Muscle of leg (tissue), 11 donors: ENCODE results near the gene NLRP6. TPM values are rescaled to one million over a fixed set of nuclear protein-coding genes. Genes with fewer than 3 reads are reported as not detected.
"Not testable (repeated sequence)": the region's sequence is repeated elsewhere in the genome, so short reads cannot be mapped to it uniquely, and the experiment has no call there.

Experiments
- DNase-seq: peaks from one replicate; pipeline ENCODE4 v3.0.0; 2013
- H3K27ac ChIP-seq: one replicate; pipeline ENCODE4 v1.5.1; 2013; ENCODE audit warnings: mild to moderate bottlenecking, low read length, control low read depth
- H3K27me3 ChIP-seq: one replicate; pipeline ENCODE4 v1.6.1; 2013; ENCODE audit warnings: low read length; ENCODE audit not compliant: control insufficient read depth, insufficient read depth
- H3K36me3 ChIP-seq: one replicate; pipeline ENCODE4 v1.6.1; 2013; ENCODE audit warnings: low read length; ENCODE audit not compliant: control insufficient read depth, insufficient read depth
- H3K4me1 ChIP-seq: one replicate; pipeline ENCODE4 v1.6.1; 2013; ENCODE audit warnings: low read length; ENCODE audit not compliant: control insufficient read depth, insufficient read depth
- H3K4me3 ChIP-seq: one replicate; pipeline ENCODE4 v1.5.1; 2013; ENCODE audit warnings: low read length, control low read depth
- H3K9me3 ChIP-seq: replicated peaks from 2 replicates; pipeline ENCODE4 v1.6.1; 2013; ENCODE audit warnings: low read depth, low read length; ENCODE audit not compliant: control insufficient read depth
- WGBS: methylation state at CpG from one replicate; pipeline ENCODE4 v1.1.5; 2013; ENCODE audit warnings: missing lambda C conversion rate; ENCODE audit not compliant: insufficient coverage; 5-methylcytosine and 5-hydroxymethylcytosine counted together
- polyA plus RNA-seq, 8 donors: library from polyadenylated mRNA; unstranded; fragments of 120-200 nt; gene quantifications; one replicate each; pipeline versions ENCODE4 v1.2.1 to v1.2.3, GENCODE V29; 2013; ENCODE audit warnings: inconsistent platforms in 1 of 8, low replicate concordance in 1 of 8; ENCODE audit not compliant: insufficient read length in 8 of 8, insufficient read depth in 1 of 8
- total RNA-seq: library from RNA; stranded (reverse); fragments of 120-200 nt; gene quantifications from one replicate; pipeline ENCODE4 v1.2.4, GENCODE V29; 2013

NLRP6 gene
- total and polyA plus RNA-seq, 9 donors, result 0.04 to 1.1 (median 0.07) TPM; not detected in 4

GRCh38 chr11:331358-332060, 53.3 kb downstream of the NLRP6 start:
- Histone ChIP-seq H3K27me3 (no peaks in the 10 kb centered on the region), H3K27ac (no peak overlapping the region), H3K4me3 (no peak overlapping the region), H3K4me1 (peaks cover 57% of the 10 kb centered on the region), H3K9me3 (peaks cover 4% of the 10 kb centered on the region), H3K36me3 (no peaks in the 10 kb centered on the region)
- 76% methylated on average over 17 of the region's 19 CpGs for WGBS
- no peak for DNase-seq

DNA sequence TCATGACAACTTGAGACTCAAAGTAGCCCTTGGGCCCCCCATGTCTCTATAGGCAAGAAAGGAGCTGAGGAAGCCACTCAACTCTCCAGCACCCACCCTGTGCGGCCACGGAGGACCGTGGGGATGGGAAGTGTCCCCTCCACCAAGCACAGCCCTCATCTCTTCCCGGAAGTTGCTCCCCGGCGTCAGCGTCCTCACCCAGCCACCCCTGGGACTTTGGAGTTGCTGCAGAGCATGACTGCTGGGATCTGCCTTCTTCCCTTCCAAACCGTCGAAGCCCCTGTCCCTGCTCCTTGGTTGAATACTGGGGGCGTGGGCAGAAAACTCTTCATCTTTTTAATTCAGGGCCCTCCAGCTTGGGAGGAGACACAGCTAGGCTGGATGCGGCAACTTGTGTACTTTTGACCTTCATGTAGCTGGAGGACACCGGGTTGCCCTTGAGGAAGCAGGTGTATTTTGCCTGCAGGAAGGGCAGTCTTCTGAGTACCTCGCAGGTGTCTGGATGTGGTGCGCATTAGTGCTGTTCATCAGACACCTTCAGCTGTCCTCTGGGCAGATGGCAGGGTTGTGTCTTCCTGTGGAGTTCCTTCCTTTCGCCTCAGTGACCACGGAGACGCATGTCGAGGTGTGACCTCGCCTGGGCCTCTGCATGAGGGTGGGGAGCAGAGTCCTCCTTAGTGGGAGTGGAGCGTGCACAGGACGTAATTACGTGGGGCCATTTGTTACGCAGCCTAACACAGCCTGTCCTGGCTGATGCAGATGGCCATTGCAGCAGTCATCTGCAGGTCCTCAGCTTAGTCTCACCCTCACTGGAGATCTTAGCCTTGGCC, 54.7 kb downstream of the NLRP6 start:
- Histone ChIP-seq H3K27ac (no peak overlapping the region), H3K4me3 (no peak overlapping the region), H3K4me1 (peaks cover 54% of the 10 kb centered on the region), H3K9me3 (peaks cover 4% of the 10 kb centered on the region), H3K27me3 (no peaks in the 10 kb centered on the region), H3K36me3 (no peaks in the 10 kb centered on the region)
- DNase-seq, result no peak
- WGBS, result 89% methylated on average over 19 of the region's 23 CpGs

DNA sequence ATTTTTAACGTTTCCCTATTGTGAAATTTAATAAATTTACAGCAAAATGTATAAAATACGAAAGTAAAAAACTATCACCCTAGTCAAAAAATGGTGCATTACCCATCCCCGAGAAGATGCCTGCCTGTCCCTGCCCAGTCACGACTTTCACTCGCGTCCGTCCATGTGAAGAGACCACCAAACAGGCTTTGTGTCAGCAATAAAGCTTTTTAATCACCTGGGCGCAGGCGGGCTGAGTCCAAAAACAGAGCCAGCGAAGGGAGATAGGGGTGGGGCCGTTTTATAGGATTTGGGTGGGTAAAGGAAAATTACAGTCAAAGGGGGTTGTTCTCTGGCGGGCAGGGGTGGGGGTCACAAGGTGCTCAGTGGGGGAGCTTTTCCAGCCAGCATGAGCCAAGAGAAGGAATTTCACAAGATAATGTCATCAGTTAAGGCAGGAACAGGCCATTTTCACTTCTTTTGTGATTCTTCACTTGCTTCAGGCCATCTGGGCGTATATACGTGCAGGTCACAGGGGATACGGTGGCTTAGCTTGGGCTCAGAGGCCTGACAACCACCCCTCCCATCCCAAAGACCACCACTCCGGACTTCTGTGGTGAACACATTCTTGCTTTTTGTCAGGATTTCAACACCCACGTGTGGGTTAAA, 55.5 kb downstream of the NLRP6 start:
- H3K36me3 ChIP-seq, H3K9me3 ChIP-seq, H3K4me3 ChIP-seq, H3K27me3 ChIP-seq, DNase-seq: not testable (repeated sequence)
- peaks cover 51% of the 10 kb centered on the region for H3K4me1 ChIP-seq
- H3K27ac ChIP-seq, result peak overlapping the region; percentile 97
- 75% methylated on average over 11 of the region's 17 CpGs for WGBS

- no peaks in the 10 kb centered on the region for H3K36me3 ChIP-seq
- H3K9me3 ChIP-seq, result peaks cover 4% of the 10 kb centered on the region
- peak; percentile 79 for DNase-seq
- 18% methylated on average over 8 of the region's 25 CpGs for whole genome bisulfite sequencing
- H3K4me3 ChIP-seq, result no peak overlapping the region
- H3K27ac ChIP-seq, result peak overlapping the region; percentile 97
- H3K4me1 ChIP-seq, result peaks cover 51% of the 10 kb centered on the region
- no peaks in the 10 kb centered on the region for H3K27me3 ChIP-seq
These were observed 56.2 kb downstream of the NLRP6 start for GRCh38 chr11:334264-334994.

Other genes starting within 250 kb of the NLRP6 start
- gene SCGB1C1, start 85.3 kb upstream of the NLRP6 start, total RNA-seq, result not detected
- under 1 TPM in 4 of 8 donors, not detected in 4; 0.26 to 0.43 (median 0.35) TPM for gene SCGB1C1, start 85.3 kb upstream of the NLRP6 start, polyA plus RNA-seq
- gene BET1L, start 71.0 kb upstream of the NLRP6 start, total RNA-seq, result 15.0 TPM
- 10 to 100 TPM; 28.5 to 43.9 (median 35.8) TPM for gene BET1L, start 71.0 kb upstream of the NLRP6 start, polyA plus RNA-seq
- gene RIC8A, start 70.7 kb upstream of the NLRP6 start, total RNA-seq, result 58.2 TPM
- 10 to 100 TPM; 59.5 to 85.4 (median 72.0) TPM for gene RIC8A, start 70.7 kb upstream of the NLRP6 start, polyA plus RNA-seq
- gene SIRT3, start 42.1 kb upstream of the NLRP6 start, total RNA-seq, result 13.7 TPM
- 10 to 100 TPM; 17.4 to 27.1 (median 23.9) TPM for gene SIRT3, start 42.1 kb upstream of the NLRP6 start, polyA plus RNA-seq
- 82.6 TPM for gene PSMD13, start 41.4 kb upstream of the NLRP6 start, total RNA-seq
- 100 to 1,000 TPM in 5 of 8 donors, 10 to 100 TPM in 3; 91.7 to 115 (median 107) TPM for gene PSMD13, start 41.4 kb upstream of the NLRP6 start, polyA plus RNA-seq
- 14.1 TPM for gene PGGHG, start 10.7 kb downstream of the NLRP6 start, total RNA-seq
- gene PGGHG, start 10.7 kb downstream of the NLRP6 start, polyA plus RNA-seq, result 10 to 100 TPM in 3 of 8 donors, 1 to 10 TPM in 5; 9.2 to 13.9 (median 9.9) TPM
- not detected for gene IFITM5, start 21.1 kb downstream of the NLRP6 start, total RNA-seq
- not detected for gene IFITM5, start 21.1 kb downstream of the NLRP6 start, polyA plus RNA-seq
- 48.1 TPM for gene IFITM2, start 29.4 kb downstream of the NLRP6 start, total RNA-seq
- gene IFITM2, start 29.4 kb downstream of the NLRP6 start, polyA plus RNA-seq, result 100 to 1,000 TPM in 2 of 8 donors, 10 to 100 TPM in 6; 60.8 to 130 (median 84.3) TPM
- gene IFITM1, start 35.6 kb downstream of the NLRP6 start, total RNA-seq, result 24.6 TPM
- 10 to 100 TPM; 19.8 to 33.3 (median 24.3) TPM for gene IFITM1, start 35.6 kb downstream of the NLRP6 start, polyA plus RNA-seq
- gene IFITM3, start 42.5 kb downstream of the NLRP6 start, total RNA-seq, result 80.4 TPM
- 100 to 1,000 TPM; 220 to 363 (median 280) TPM for gene IFITM3, start 42.5 kb downstream of the NLRP6 start, polyA plus RNA-seq
- 14.4 TPM for gene B4GALNT4, start 91.1 kb downstream of the NLRP6 start, total RNA-seq
- gene B4GALNT4, start 91.1 kb downstream of the NLRP6 start, polyA plus RNA-seq, result 10 to 100 TPM; 12.9 to 34.1 (median 21.7) TPM
- 0.13 TPM for gene PKP3, start 115.8 kb downstream of the NLRP6 start, total RNA-seq
- 10 to 100 TPM in 1 of 8 donors, 1 to 10 TPM in 1, under 1 TPM in 6; 0.16 to 10.5 (median 0.61) TPM for gene PKP3, start 115.8 kb downstream of the NLRP6 start, polyA plus RNA-seq
- 16.5 TPM for gene SIGIRR, start 136.6 kb downstream of the NLRP6 start, total RNA-seq
- 10 to 100 TPM in 7 of 8 donors, 1 to 10 TPM in 1; 9.4 to 26.3 (median 15.5) TPM for gene SIGIRR, start 136.6 kb downstream of the NLRP6 start, polyA plus RNA-seq
- 0.09 TPM for gene ANO9, start 163.6 kb downstream of the NLRP6 start, total RNA-seq
- gene ANO9, start 163.6 kb downstream of the NLRP6 start, polyA plus RNA-seq, result 1 to 10 TPM in 3 of 8 donors, under 1 TPM in 5; 0.23 to 5.6 (median 0.37) TPM
- 19.4 TPM for gene PTDSS2, start 171.9 kb downstream of the NLRP6 start, total RNA-seq
- 10 to 100 TPM; 25.6 to 47.2 (median 30.4) TPM for gene PTDSS2, start 171.9 kb downstream of the NLRP6 start, polyA plus RNA-seq
- gene RNH1, start 228.8 kb downstream of the NLRP6 start, total RNA-seq, result 89.5 TPM
- 100 to 1,000 TPM in 4 of 8 donors, 10 to 100 TPM in 4; 89.6 to 107 (median 99.6) TPM for gene RNH1, start 228.8 kb downstream of the NLRP6 start, polyA plus RNA-seq